Muscle of leg (tissue), 16 donors: Measurements from ENCODE around the gene RAN. TPM values are rescaled to one million over a fixed set of nuclear protein-coding genes. Genes with fewer than 3 reads are reported as not detected.

Experiments used
- DNase-seq: peaks from one replicate; pipeline ENCODE4 v3.0.0; 2013
- H3K27ac ChIP-seq: one replicate; pipeline ENCODE4 v1.5.1; 2013; ENCODE audit warnings: mild to moderate bottlenecking, low read length, control low read depth
- H3K27me3 ChIP-seq: one replicate; pipeline ENCODE4 v1.6.1; 2013; ENCODE audit warnings: low read length; ENCODE audit not compliant: control insufficient read depth, insufficient read depth
- H3K36me3 ChIP-seq: one replicate; pipeline ENCODE4 v1.6.1; 2013; ENCODE audit warnings: low read length; ENCODE audit not compliant: control insufficient read depth, insufficient read depth
- H3K4me1 ChIP-seq: one replicate; pipeline ENCODE4 v1.6.1; 2013; ENCODE audit warnings: low read length; ENCODE audit not compliant: control insufficient read depth, insufficient read depth
- H3K4me3 ChIP-seq: one replicate; pipeline ENCODE4 v1.5.1; 2013; ENCODE audit warnings: low read length, control low read depth
- H3K9me3 ChIP-seq: replicated peaks from 2 replicates; pipeline ENCODE4 v1.6.1; 2013; ENCODE audit warnings: low read depth, low read length; ENCODE audit not compliant: control insufficient read depth
- WGBS: methylation state at CpG from one replicate; pipeline ENCODE4 v1.1.5; 2013; ENCODE audit warnings: missing lambda C conversion rate; ENCODE audit not compliant: insufficient coverage; 5-methylcytosine and 5-hydroxymethylcytosine counted together
- long read RNA-seq, 11 donors: transcript quantifications; one replicate each; lab custom pipeline, GENCODE V29; 2026
- polyA plus RNA-seq, 8 donors: library from polyadenylated mRNA; unstranded; fragments of 120-200 nt; gene quantifications; one replicate each; pipeline versions ENCODE4 v1.2.1 to v1.2.3, GENCODE V29; 2013; ENCODE audit warnings: inconsistent platforms in 1 of 8, low replicate concordance in 1 of 8; ENCODE audit not compliant: insufficient read length in 8 of 8, insufficient read depth in 1 of 8
- total RNA-seq: library from RNA; stranded (reverse); fragments of 120-200 nt; gene quantifications from one replicate; pipeline ENCODE4 v1.2.4, GENCODE V29; 2013

RAN gene
- 422 TPM for total RNA-seq
- polyA plus RNA-seq, result 100 to 1,000 TPM; 370 to 512 (median 415) TPM
- long read RNA-seq, donor 1, transcript RAN-212 (7 exons, 2,661 nt), result major isoform, 59 of 140 reads
- long read RNA-seq, donor 1, transcript RAN-202 (6 exons, 1,530 nt), result minor isoform, 8 of 140 reads
- long read RNA-seq, donor 1, partial matches to known transcripts, result 69 of 140 reads
- long read RNA-seq, donor 1, other reads (novel, unspliced or antisense), result 0 of 140 reads
- long read RNA-seq, donor 2, transcript RAN-212 (7 exons, 2,661 nt), result major isoform, 19 of 21 reads
- long read RNA-seq, donor 2, partial matches to known transcripts, result 0 of 21 reads
- long read RNA-seq, donor 2, other reads (novel, unspliced or antisense), result 0 of 21 reads
- long read RNA-seq, donor 3, transcript RAN-202 (6 exons, 1,530 nt), result minor isoform, 7 of 188 reads
- long read RNA-seq, donor 3, transcript RAN-203 (6 exons, 2,455 nt), result minor isoform, 5 of 188 reads
- long read RNA-seq, donor 3, transcript RAN-212 (7 exons, 2,661 nt), result major isoform, 92 of 188 reads
- long read RNA-seq, donor 3, partial matches to known transcripts, result 83 of 188 reads
- long read RNA-seq, donor 3, other reads (novel, unspliced or antisense), result 0 of 188 reads
- long read RNA-seq, donor 4, transcript RAN-202 (6 exons, 1,530 nt), result minor isoform, 8 of 202 reads
- long read RNA-seq, donor 4, transcript RAN-212 (7 exons, 2,661 nt), result major isoform, 76 of 202 reads
- long read RNA-seq, donor 4, partial matches to known transcripts, result 115 of 202 reads
- long read RNA-seq, donor 4, other reads (novel, unspliced or antisense), result 0 of 202 reads
- long read RNA-seq, donor 5, transcript RAN-202 (6 exons, 1,530 nt), result minor isoform, 21 of 382 reads
- long read RNA-seq, donor 5, transcript RAN-212 (7 exons, 2,661 nt), result major isoform, 308 of 382 reads
- long read RNA-seq, donor 5, partial matches to known transcripts, result 50 of 382 reads
- long read RNA-seq, donor 5, other reads (novel, unspliced or antisense), result 0 of 382 reads
- long read RNA-seq, donor 6, transcript RAN-212 (7 exons, 2,661 nt), result major isoform, 225 of 778 reads
- long read RNA-seq, donor 6, transcript RAN-202 (6 exons, 1,530 nt), result minor isoform, 19 of 778 reads
- long read RNA-seq, donor 6, partial matches to known transcripts, result 530 of 778 reads
- long read RNA-seq, donor 6, other reads (novel, unspliced or antisense), result 0 of 778 reads
- long read RNA-seq, donor 7, transcript RAN-212 (7 exons, 2,661 nt), result major isoform, 178 of 707 reads
- long read RNA-seq, donor 7, transcript RAN-203 (6 exons, 2,455 nt), result minor isoform, 9 of 707 reads
- long read RNA-seq, donor 7, transcript RAN-202 (6 exons, 1,530 nt), result minor isoform, 11 of 707 reads
- long read RNA-seq, donor 7, partial matches to known transcripts, result 498 of 707 reads
- long read RNA-seq, donor 7, other reads (novel, unspliced or antisense), result 11 of 707 reads
- long read RNA-seq, donor 8, transcript RAN-202 (6 exons, 1,530 nt), result minor isoform, 8 of 354 reads
- long read RNA-seq, donor 8, transcript RAN-212 (7 exons, 2,661 nt), result major isoform, 115 of 354 reads
- long read RNA-seq, donor 8, partial matches to known transcripts, result 227 of 354 reads
- long read RNA-seq, donor 8, other reads (novel, unspliced or antisense), result 0 of 354 reads
- long read RNA-seq, donor 9, transcript RAN-212 (7 exons, 2,661 nt), result major isoform, 97 of 483 reads
- long read RNA-seq, donor 9, transcript RAN-202 (6 exons, 1,530 nt), result minor isoform, 13 of 483 reads
- long read RNA-seq, donor 9, partial matches to known transcripts, result 373 of 483 reads
- long read RNA-seq, donor 9, other reads (novel, unspliced or antisense), result 0 of 483 reads
- long read RNA-seq, donor 10, transcript RAN-202 (6 exons, 1,530 nt), result minor isoform, 17 of 656 reads
- long read RNA-seq, donor 10, transcript RAN-212 (7 exons, 2,661 nt), result major isoform, 176 of 656 reads
- long read RNA-seq, donor 10, partial matches to known transcripts, result 449 of 656 reads
- long read RNA-seq, donor 10, other reads (novel, unspliced or antisense), result 9 of 656 reads
- long read RNA-seq, donor 11, transcript RAN-212 (7 exons, 2,661 nt), result major isoform, 141 of 425 reads
- long read RNA-seq, donor 11, transcript RAN-202 (6 exons, 1,530 nt), result minor isoform, 13 of 425 reads
- long read RNA-seq, donor 11, partial matches to known transcripts, result 267 of 425 reads
- long read RNA-seq, donor 11, other reads (novel, unspliced or antisense), result 0 of 425 reads

DNA sequence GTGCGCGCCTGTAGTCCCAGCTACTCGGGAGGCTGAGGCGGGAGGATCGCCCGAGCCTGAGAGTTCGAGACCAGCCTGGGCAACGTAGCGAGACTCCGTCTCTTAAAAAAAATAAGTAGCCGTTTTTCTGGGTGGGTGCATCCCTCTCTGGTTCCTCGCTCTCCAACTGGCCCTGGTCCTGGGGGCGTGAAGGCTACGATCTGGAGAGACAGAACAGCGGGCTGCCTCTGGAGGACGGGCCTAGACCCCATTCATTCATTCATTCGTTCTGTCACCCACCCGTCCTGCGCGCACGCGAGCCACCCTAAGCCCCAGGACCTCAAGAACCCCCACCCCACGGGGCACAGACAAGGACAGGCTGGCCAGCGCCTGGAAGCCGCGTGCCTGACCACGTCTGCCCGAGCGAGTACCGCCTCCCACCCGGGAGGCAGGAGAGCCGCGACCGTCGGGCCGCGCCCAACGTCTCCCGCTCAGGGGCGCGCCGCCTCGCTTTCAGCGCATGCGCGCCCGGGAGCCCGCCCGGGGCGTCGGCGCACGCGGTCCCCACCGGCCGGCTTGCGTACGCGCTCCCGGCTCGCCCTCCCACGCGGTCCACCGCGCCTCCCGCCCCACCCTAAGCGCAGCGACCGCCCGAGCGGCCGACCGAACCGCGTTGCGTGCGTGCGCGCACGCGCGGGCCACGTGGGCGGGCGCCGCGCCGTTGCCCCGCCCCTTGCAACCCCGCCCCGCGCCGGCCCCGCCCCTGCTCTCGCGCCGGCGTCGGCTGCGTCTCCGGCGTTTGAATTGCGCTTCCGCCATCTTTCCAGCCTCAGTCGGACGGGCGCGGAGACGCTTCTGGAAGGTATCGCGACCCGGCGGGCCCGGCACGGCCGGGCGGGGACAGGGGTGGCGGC is at the start of gene RAN:
Gene RAN, plus strand, starts transcription at position 781 of the 893 bp plus-strand sequence. CDS start 528 bp downstream, outside the sequence.
- Histone ChIP-seq H3K4me1 (peaks cover 10% of the 10 kb centered on the region), H3K9me3 (no peaks in the 10 kb centered on the region), H3K36me3 (peaks cover 31% of the 10 kb centered on the region), H3K4me3 (peak within 1 kb of the TSS; percentile 78), H3K27me3 (no peaks in the 10 kb centered on the region), H3K27ac (peak within 1 kb of the TSS; percentile 74)
- DNase-seq, result peak; percentile 97
- WGBS, result under 1% methylated on average over 112 of the region's 118 CpGs

DNA sequence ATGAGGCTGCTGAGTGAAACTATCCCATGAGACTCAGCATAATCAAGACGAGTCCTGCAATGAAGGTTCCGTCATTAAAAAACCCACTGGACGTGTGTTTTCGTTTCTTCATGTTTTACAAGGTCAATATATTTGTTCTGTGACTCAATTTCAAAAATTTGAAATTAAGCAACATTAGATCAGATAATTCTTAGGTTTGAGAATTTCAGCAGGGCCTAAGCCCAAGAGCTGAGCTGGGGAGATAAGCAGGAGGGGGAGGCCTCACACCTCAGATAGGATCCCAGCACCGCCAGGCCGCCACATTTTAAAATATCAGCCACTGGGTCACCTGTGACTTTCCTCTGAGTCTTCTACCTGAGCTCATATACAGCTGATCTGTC is 46.1 kb upstream of the RAN start:
- WGBS, result 90% methylated on average over 2 of the region's 6 CpGs
- Histone ChIP-seq H3K27me3 (no peaks in the 10 kb centered on the region), H3K4me1 (peaks cover 7% of the 10 kb centered on the region), H3K27ac (no peak overlapping the region), H3K36me3 (peaks cover 27% of the 10 kb centered on the region), H3K9me3 (no peaks in the 10 kb centered on the region), H3K4me3 (no peak overlapping the region)
- DNase-seq, result no peak

GRCh38 chr12:130826151-130826801 is 45.6 kb upstream of the RAN start:
- Histone ChIP-seq H3K4me1 (peaks cover 7% of the 10 kb centered on the region), H3K27me3 (no peaks in the 10 kb centered on the region), H3K27ac (no peak overlapping the region), H3K36me3 (peaks cover 21% of the 10 kb centered on the region), H3K9me3 (no peaks in the 10 kb centered on the region), H3K4me3 (no peak overlapping the region)
- 75% methylated on average over 11 of the region's 21 CpGs for WGBS
- peak; percentile 17 for DNase-seq

- H3K27ac ChIP-seq, result no peak overlapping the region
- no peak overlapping the region for H3K4me3 ChIP-seq
- H3K27me3 ChIP-seq, result no peaks in the 10 kb centered on the region
- peaks cover 7% of the 10 kb centered on the region for H3K4me1 ChIP-seq
- WGBS, result 95% methylated on average over 3 of the region's 3 CpGs
- no peaks in the 10 kb centered on the region for H3K9me3 ChIP-seq
- peaks cover 18% of the 10 kb centered on the region for H3K36me3 ChIP-seq
- DNase-seq, result peak; percentile 57
These were observed 44.4 kb upstream of the RAN start for GRCh38 chr12:130827432-130827831.

DNA sequence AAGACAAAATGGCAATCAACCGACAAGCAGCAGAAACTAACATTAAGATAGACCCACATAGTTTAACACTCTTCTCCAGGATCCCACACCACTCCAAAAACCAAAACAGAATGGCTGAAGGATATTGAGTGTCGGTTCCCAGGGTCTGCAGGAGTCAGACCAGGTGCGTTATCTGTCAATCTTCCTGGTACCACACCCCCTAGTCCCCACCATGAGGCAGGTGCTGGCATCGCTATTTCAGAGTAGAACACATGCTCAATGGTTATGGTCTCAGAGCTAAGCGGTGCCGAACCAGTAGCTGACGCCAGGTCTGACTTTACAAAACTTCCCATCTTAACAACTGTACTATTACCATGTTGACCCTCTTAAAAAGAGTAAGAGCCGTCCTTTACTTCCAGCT is 43.0 kb upstream of the RAN start:
- Histone ChIP-seq H3K36me3 (peaks cover 6% of the 10 kb centered on the region), H3K27me3 (no peaks in the 10 kb centered on the region), H3K9me3 (no peaks in the 10 kb centered on the region), H3K4me1 (peaks cover 15% of the 10 kb centered on the region), H3K4me3 (no peak overlapping the region), H3K27ac (no peak overlapping the region)
- 71% methylated on average over 5 of the region's 8 CpGs for WGBS
- DNase-seq, result no peak

DNA sequence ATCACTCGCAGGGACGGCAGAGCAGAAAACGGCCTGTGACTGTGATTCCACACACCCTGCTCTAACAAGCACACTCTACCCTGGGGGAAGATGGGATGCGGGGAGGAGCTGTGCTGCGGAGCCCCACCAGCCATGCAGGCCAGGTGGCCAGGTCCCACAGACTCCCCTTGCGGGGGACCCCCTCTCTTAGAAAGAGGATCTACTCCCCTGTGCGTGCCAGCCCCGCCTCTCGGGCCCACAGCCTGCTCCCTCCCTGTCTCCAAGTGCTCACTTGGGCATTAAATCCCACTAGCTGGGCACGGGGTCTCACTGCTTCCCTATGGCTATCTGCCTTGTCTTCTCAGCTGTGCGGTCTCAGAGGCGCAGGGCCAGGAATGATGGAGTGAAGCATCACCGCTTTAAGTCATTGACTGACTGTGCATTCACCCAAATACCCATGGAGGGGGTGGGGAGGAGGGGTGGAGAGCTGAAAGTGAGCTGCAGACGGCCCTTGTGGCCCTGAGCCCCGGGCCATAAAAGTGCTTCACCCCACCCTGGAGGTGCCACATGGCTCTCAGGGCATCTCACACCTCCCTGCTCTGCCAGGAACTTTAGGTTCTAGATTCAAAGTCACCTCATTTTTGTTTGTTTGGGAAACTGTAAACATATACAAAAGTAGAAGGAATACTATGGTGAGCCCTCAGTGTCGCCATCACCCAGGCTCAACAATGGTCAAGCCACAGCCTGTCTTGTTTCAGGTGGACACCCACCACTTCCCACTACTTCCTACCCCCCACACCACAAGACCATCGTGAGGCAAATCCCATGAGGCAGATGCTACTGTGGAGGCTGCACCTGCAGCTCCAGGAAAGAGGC is 42.2 kb upstream of the RAN start:
- no peak overlapping the region for H3K4me3 ChIP-seq
- no peaks in the 10 kb centered on the region for H3K27me3 ChIP-seq
- no peak overlapping the region for H3K27ac ChIP-seq
- WGBS, result 56% methylated on average over 5 of the region's 17 CpGs
- DNase-seq, result peak; percentile 14
- peaks cover 15% of the 10 kb centered on the region for H3K4me1 ChIP-seq
- no peaks in the 10 kb centered on the region for H3K9me3 ChIP-seq
- peaks cover 6% of the 10 kb centered on the region for H3K36me3 ChIP-seq

GRCh38 chr12:130830246-130830551 is 41.7 kb upstream of the RAN start:
- Histone ChIP-seq H3K27ac (no peak overlapping the region), H3K36me3 (peaks cover 8% of the 10 kb centered on the region), H3K9me3 (no peaks in the 10 kb centered on the region), H3K4me3 (no peak overlapping the region), H3K27me3 (no peaks in the 10 kb centered on the region), H3K4me1 (peaks cover 15% of the 10 kb centered on the region)
- DNase-seq, result no peak
- whole genome bisulfite sequencing, result 71% methylated on average over 10 of the region's 14 CpGs
